Naive thymus-derived CD4-positive, alpha-beta T cell (primary cell): ENCODE measurements around the gene CBL. TPM values are rescaled to one million over a fixed set of nuclear protein-coding genes. Genes with fewer than 3 reads are reported as not detected.
A peak's percentile ranks its signal among the peaks of the same experiment; 100 is the strongest.

ENCODE experiments used
- ATAC-seq: fragments of 150-1000 bp; cut with Tn5 transposase; 2 replicates; pipeline ENCODE4 v1.10.0; 2021; ENCODE audit warnings: mild to moderate bottlenecking, moderate library complexity
- CTCF ChIA-PET: fragments of 350-600 bp; sonication (Branson Sonifier 250); formaldehyde crosslinking; loops from one replicate; lab custom pipeline; 2021; ENCODE audit warnings: antibody characterized with exemption; lab: Charles Lee
- POLR2A ChIA-PET: fragments of 350-600 bp; sonication (Branson Sonifier 250); formaldehyde crosslinking; loops from one replicate; lab custom pipeline; 2021; ENCODE audit warnings: antibody characterized with exemption, inconsistent platforms; lab: Charles Lee
- DNase-seq, 9 donors: peaks; one replicate each; pipeline versions ENCODE4 v3.0.0 to v3.0.0-alpha.2; 2020 to 2022; ENCODE audit warnings: mixed read lengths in 1 of 9
- H3K27ac ChIP-seq: one replicate; pipeline ENCODE4 v1.7.0; 2013; ENCODE audit warnings: mild to moderate bottlenecking, low read depth, low read length, moderate library complexity
- H3K27me3 ChIP-seq, 2 donors: one replicate each; pipeline ENCODE4 v1.7.0; 2013; ENCODE audit warnings: low read length in 2 of 2, mild to moderate bottlenecking in 2 of 2, moderate library complexity in 2 of 2; ENCODE audit not compliant: control insufficient read depth in 2 of 2, insufficient read depth in 2 of 2
- H3K36me3 ChIP-seq, 3 experiments: 1 replicate in 2 of 3; 2 replicates in 1 of 3; pipeline ENCODE4 v1.7.0; 2013; ENCODE audit warnings: low read length in 3 of 3, mild to moderate bottlenecking in 3 of 3, moderate library complexity in 1 of 3; ENCODE audit not compliant: insufficient read depth in 3 of 3, control insufficient read depth in 2 of 3
- H3K4me1 ChIP-seq, 2 donors: one replicate each; pipeline ENCODE4 v1.7.0; 2013; ENCODE audit warnings: low read length in 2 of 2, mild to moderate bottlenecking in 2 of 2, moderate library complexity in 1 of 2; ENCODE audit not compliant: control insufficient read depth in 2 of 2, insufficient read depth in 2 of 2
- H3K4me3 ChIP-seq: 2 replicates; pipeline ENCODE4 v1.7.0; 2013; ENCODE audit warnings: mild to moderate bottlenecking, low read length
- H3K9me3 ChIP-seq, 3 experiments: 1 replicate in 2 of 3; 2 replicates in 1 of 3; pipeline ENCODE4 v1.7.0; 2013; ENCODE audit warnings: low read length in 3 of 3; ENCODE audit not compliant: control insufficient read depth in 2 of 3
- H3K27ac Mint-ChIP-seq, 9 donors: one replicate each; pipeline ENCODE4 v1.8.0; 2020 to 2022; ENCODE audit warnings: mixed read lengths in 9 of 9, mild to moderate bottlenecking in 8 of 9, moderate library complexity in 5 of 9, inconsistent platforms in 2 of 9
- H3K27me3 Mint-ChIP-seq, 5 donors: one replicate each; pipeline ENCODE4 v1.8.0; 2021 to 2022; ENCODE audit warnings: mixed read lengths in 5 of 5, mild to moderate bottlenecking in 1 of 5
- H3K36me3 Mint-ChIP-seq, 5 donors: one replicate each; pipeline ENCODE4 v1.8.0; 2020 to 2022; ENCODE audit warnings: mixed read lengths in 5 of 5, mild to moderate bottlenecking in 3 of 5, inconsistent platforms in 1 of 5
- H3K4me1 Mint-ChIP-seq, 7 donors: one replicate each; pipeline ENCODE4 v1.8.0; 2020 to 2022; ENCODE audit warnings: mixed read lengths in 7 of 7, mild to moderate bottlenecking in 3 of 7, inconsistent platforms in 1 of 7
- H3K4me3 Mint-ChIP-seq, 10 donors: one replicate each; pipeline ENCODE4 v1.8.0; 2020 to 2022; ENCODE audit warnings: mild to moderate bottlenecking in 10 of 10, mixed read lengths in 10 of 10, moderate library complexity in 6 of 10, inconsistent platforms in 2 of 10
- H3K9me3 Mint-ChIP-seq, 11 donors: one replicate each; pipeline ENCODE4 v1.8.0; 2020 to 2022; ENCODE audit warnings: mixed read lengths in 11 of 11, mild to moderate bottlenecking in 4 of 11, inconsistent platforms in 1 of 11, moderate library complexity in 1 of 11
- intact Hi-C, 2 donors: fragments of 100-400 bp; cut with micrococcal nuclease; formaldehyde crosslinking; loops; one replicate each; pipeline ENCODE4 v1.15.1; 2023
- polyA plus RNA-seq, 2 donors: library from polyadenylated mRNA; unstranded; fragments of 300-500 nt; fragmentation: Illumina TruSeq; gene quantifications; one replicate each; pipeline ENCODE4 v1.2.3, GENCODE V29; 2021
- total RNA-seq, 6 experiments: library from RNA in 5 of 6; stranded (reverse) in 5 of 6; gene quantifications; 1 replicate in 5 of 6; 2 replicates in 1 of 6; pipeline ENCODE4 v1.2.3 and lab custom pipeline; 2021 to 2026

The CBL gene
- total and polyA plus RNA-seq, 7 experiments from 2014 or later, result 17.5 to 51.8 (median 39.8) TPM

DNA sequence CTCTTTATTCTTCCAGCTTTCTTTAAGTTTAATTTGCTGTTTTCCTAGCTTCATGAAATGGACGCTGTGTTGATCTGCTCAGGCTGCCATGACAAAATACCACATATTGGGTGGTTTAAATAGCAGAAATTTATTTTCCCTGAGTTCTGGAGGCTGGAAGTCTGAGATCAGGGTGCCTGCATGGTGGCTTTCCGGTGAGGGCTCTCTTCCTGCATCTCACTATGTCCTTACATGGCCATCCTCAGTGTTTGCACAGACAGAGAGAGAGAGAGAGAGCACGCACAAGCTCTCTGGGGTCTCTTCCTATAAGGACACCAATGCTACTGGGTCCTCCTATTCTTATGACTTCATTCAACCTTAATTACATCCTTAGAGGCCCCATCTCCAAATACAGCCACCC lies 82.1 kb downstream of the CBL start:
- H3K4me3 Mint-ChIP-seq, result no peak overlapping the region
- Histone ChIP-seq H3K4me3 (no peak overlapping the region), H3K36me3 (peaks cover 0 to 30% (median 11%) of the 10 kb centered on the region in 3 experiments), H3K9me3 (peaks cover 0 to 3% (median 0%) of the 10 kb centered on the region in 3 experiments), H3K27me3 (no peaks in the 10 kb centered on the region), H3K27ac (no peak overlapping the region), H3K4me1 (peaks cover 0 to 6% of the 10 kb centered on the region in 2 donors)
- intact Hi-C loops, result no loop called here
- peaks cover 7 to 23% (median 15%) of the 10 kb centered on the region in 7 donors for H3K4me1 Mint-ChIP-seq
- H3K9me3 Mint-ChIP-seq, result peaks cover 0 to 3% (median 0%) of the 10 kb centered on the region in 11 donors
- no peaks in the 10 kb centered on the region for H3K27me3 Mint-ChIP-seq
- CTCF ChIA-PET, result interaction anchor here (0.6 to 1.3 kb wide), 3 partner anchors 25 to 121 kb away, joined by 3 to 5 read pairs (median 4); partner anchors contain the start of gene CBL
- peaks cover 3 to 46% (median 30%) of the 10 kb centered on the region in 5 donors for H3K36me3 Mint-ChIP-seq
- peak overlapping the region in 1 of 9 donors; percentile 28 for H3K27ac Mint-ChIP-seq
- ATAC-seq, result no peak
- POLR2A ChIA-PET, result interaction anchor here (1.0 to 1.8 kb wide), 4 partner anchors 10 to 83 kb away, joined by 4 to 7 read pairs (median 5); partner anchors contain the start of gene CBL
- no peak for DNase-seq

DNA sequence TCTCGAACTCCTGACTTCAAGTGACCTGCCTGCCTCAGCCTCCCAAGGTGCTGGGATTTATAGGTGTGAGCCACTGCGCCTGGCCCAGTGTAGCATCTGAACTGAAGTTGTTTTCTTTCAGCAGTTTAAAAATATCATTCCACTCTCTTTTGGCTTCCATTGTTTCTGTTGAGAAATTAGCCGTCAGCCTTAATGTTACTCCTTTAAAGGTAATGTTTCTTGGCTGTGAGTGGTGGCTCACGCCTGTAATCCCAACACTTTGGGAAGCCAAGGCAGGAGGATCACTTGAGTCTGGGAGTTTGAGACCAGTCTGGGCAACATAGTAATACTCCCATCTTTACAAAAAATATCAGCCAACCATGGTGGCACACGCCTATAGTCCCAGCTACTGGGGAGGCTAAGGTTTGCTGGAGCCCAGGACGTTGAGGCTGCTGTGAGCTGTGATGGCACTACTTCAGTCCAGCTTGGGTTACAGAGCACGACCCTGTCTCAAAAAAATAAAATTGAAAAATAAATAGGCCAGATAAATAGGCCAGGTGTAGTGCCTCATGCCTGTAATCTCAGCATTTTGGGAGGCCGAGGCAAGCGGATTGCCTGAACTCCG lies 84.9 kb downstream of the CBL start:
- ATAC-seq (no peak), DNase-seq (no peak)
- ChIA-PET CTCF (interaction anchor here (0.5 to 2.9 kb wide), 3 partner anchors 33 to 613 kb away, joined by 3 to 10 read pairs (median 5); partner anchors contain the start of gene CBL), POLR2A (interaction anchor here (0.5 to 1.5 kb wide), 4 partner anchors 12 to 271 kb away, joined by 3 to 5 read pairs (median 4); no protein-coding TSS in a partner anchor)
- Histone ChIP-seq H3K9me3 (peaks cover 0 to 3% (median 0%) of the 10 kb centered on the region in 3 experiments), H3K36me3 (peaks cover 6 to 25% (median 16%) of the 10 kb centered on the region in 3 experiments), H3K4me3 (no peak overlapping the region), H3K27ac (no peak overlapping the region), H3K4me1 (no peaks in the 10 kb centered on the region), H3K27me3 (no peaks in the 10 kb centered on the region)
- no peaks in the 10 kb centered on the region for H3K27me3 Mint-ChIP-seq
- peaks cover 3 to 44% (median 27%) of the 10 kb centered on the region in 5 donors for H3K36me3 Mint-ChIP-seq
- intact Hi-C loops, result no loop called here
- H3K4me1 Mint-ChIP-seq, result peaks cover 0 to 8% (median 3%) of the 10 kb centered on the region in 7 donors
- peaks cover 0 to 3% (median 0%) of the 10 kb centered on the region in 11 donors for H3K9me3 Mint-ChIP-seq
- H3K4me3 Mint-ChIP-seq, result no peak overlapping the region
- H3K27ac Mint-ChIP-seq, result no peak overlapping the region

DNA sequence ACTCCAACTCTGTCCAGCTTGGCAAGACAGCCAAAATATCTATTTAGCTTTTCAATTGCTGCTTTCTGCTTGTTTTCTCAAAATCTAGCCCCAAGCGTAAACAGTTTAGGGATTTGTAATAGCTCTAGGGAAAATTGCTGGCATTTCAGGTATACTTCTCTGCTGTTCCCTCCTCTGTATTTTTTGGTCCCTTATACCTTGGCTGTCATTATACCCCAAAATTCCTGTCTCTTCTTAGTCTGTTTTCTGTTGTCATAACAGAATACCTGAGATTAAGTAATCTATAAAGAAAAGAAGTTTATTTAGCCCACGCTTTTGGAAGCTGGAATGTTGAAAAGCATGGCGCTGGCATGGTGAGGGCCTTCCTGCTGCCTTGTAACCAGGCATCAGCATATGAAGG lies 87.3 kb downstream of the CBL start:
- ChIA-PET CTCF (interaction anchor here (0.5 to 2.0 kb wide), 3 partner anchors 14 to 56 kb away, joined by 3 to 5 read pairs (median 4); no protein-coding TSS in a partner anchor), POLR2A (interaction anchor here (1.0 kb wide), 1 partner anchor 9 kb away, joined by 3 read pairs; no protein-coding TSS in a partner anchor)
- no peak overlapping the region for H3K27ac ChIP-seq
- peaks cover 5 to 37% (median 25%) of the 10 kb centered on the region in 5 donors for H3K36me3 Mint-ChIP-seq
- peaks cover 12 to 30% (median 18%) of the 10 kb centered on the region in 3 experiments for H3K36me3 ChIP-seq
- no peaks in the 10 kb centered on the region for H3K4me1 ChIP-seq
- no peak overlapping the region for H3K4me3 Mint-ChIP-seq
- peaks cover 0 to 3% (median 0%) of the 10 kb centered on the region in 3 experiments for H3K9me3 ChIP-seq
- H3K9me3 Mint-ChIP-seq, result peaks cover 0 to 3% (median 0%) of the 10 kb centered on the region in 11 donors
- H3K27ac Mint-ChIP-seq, result no peak overlapping the region
- no peak overlapping the region for H3K4me3 ChIP-seq
- no peaks in the 10 kb centered on the region for H3K27me3 Mint-ChIP-seq
- ATAC-seq, result no peak
- intact Hi-C loops, result no loop called here
- no peaks in the 10 kb centered on the region for H3K4me1 Mint-ChIP-seq
- H3K27me3 ChIP-seq, result no peaks in the 10 kb centered on the region
- DNase-seq, result no peak

DNA sequence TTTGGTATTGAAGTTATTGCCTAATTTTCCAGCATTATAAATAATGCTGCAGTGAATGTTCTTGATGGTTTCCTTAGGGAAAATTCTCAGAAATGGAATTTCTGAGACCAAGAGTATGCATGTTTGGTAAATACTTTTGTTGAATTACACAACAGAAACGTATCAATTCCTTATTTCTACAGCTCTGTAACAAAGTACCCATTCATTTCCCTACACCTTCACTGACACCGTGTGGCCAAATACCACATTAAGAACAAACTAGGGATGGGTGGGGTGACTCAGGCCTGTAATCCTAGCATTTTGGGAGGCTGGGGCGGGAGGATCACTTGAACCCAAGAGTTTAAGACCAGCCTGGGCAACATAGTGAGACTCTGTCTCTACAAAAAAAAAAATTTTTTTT lies 89.0 kb downstream of the CBL start:
- DNase-seq, result no peak
- no peaks in the 10 kb centered on the region for H3K4me1 Mint-ChIP-seq
- H3K27ac ChIP-seq, result no peak overlapping the region
- CTCF ChIA-PET, result no interaction called here
- H3K27me3 Mint-ChIP-seq, result no peaks in the 10 kb centered on the region
- peak overlapping the region in 1 of 9 donors; percentile 36 for H3K27ac Mint-ChIP-seq
- intact Hi-C loops, result no loop called here
- POLR2A ChIA-PET, result no interaction called here
- H3K4me3 Mint-ChIP-seq, result no peak overlapping the region
- H3K36me3 ChIP-seq, result peaks cover 18 to 47% (median 34%) of the 10 kb centered on the region in 3 experiments
- H3K36me3 Mint-ChIP-seq, result peaks cover 6 to 47% (median 31%) of the 10 kb centered on the region in 5 donors
- ATAC-seq, result no peak
- H3K27me3 ChIP-seq, result no peaks in the 10 kb centered on the region
- peaks cover 0 to 3% (median 0%) of the 10 kb centered on the region in 3 experiments for H3K9me3 ChIP-seq
- peaks cover 0 to 3% (median 0%) of the 10 kb centered on the region in 11 donors for H3K9me3 Mint-ChIP-seq
- H3K4me3 ChIP-seq, result no peak overlapping the region
- no peaks in the 10 kb centered on the region for H3K4me1 ChIP-seq

DNA sequence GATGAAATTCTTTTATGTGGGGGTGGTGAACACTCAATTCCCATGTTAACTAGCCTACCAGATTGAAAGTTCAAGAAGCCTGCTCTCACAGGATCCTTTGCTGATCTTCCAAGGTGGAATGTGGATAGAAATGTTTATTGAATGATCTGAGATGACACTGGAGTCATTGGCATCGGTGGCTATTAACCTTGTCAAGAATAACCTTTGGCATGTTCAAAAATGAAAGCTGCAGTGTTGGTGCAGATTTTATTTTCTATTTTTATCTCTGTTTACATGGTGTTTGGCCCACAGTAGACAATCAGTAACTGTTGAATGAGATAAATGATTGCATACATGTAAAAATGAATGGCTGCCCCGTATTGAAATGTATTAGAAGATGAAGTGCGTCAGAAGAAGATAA lies 91.8 kb downstream of the CBL start:
- Histone ChIP-seq H3K4me1 (no peaks in the 10 kb centered on the region), H3K36me3 (peaks cover 27 to 65% (median 39%) of the 10 kb centered on the region in 3 experiments), H3K27ac (no peak overlapping the region), H3K9me3 (no peaks in the 10 kb centered on the region), H3K4me3 (no peak overlapping the region), H3K27me3 (no peaks in the 10 kb centered on the region)
- ChIA-PET POLR2A (interaction anchor here (0.6 to 1.2 kb wide), 3 partner anchors 18 to 108 kb away, joined by 3 to 4 read pairs (median 3); no protein-coding TSS in a partner anchor), CTCF (interaction anchor here (0.6 to 2.6 kb wide), 5 partner anchors 23 to 227 kb away, joined by 3 to 13 read pairs (median 3); no protein-coding TSS in a partner anchor)
- intact Hi-C loops, result no loop called here
- Mint-ChIP-seq H3K27me3 (no peaks in the 10 kb centered on the region), H3K4me3 (no peak overlapping the region), H3K27ac (peak overlapping the region in 3 of 9 donors; percentile 19 to 64 (median 28)), H3K9me3 (no peaks in the 10 kb centered on the region), H3K4me1 (peaks cover 0 to 16% (median 6%) of the 10 kb centered on the region in 7 donors), H3K36me3 (peaks cover 19 to 64% (median 29%) of the 10 kb centered on the region in 5 donors)
- ATAC-seq (no peak), DNase-seq (no peak)

DNA sequence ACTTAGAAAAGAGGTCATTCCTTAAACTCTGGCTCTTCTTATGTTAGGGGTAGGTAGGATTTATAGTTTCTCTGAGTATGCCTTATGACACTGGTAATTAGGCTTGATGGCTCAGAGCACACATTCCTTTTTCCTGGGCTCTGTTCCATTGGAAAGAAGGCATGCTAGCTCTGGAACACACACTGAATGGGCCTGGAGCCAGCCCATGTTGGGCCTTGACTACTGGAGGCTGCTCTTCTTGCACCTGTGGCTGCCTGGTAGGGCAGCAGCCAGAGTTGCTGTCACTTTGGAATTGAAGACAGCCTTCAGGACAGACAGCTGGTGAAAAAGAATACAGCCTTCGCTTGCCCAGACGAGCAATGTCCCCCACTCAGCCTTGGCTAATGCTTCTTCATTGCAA lies 92.6 kb downstream of the CBL start:
- no peak overlapping the region for H3K27ac ChIP-seq
- peaks cover 25 to 69% (median 34%) of the 10 kb centered on the region in 5 donors for H3K36me3 Mint-ChIP-seq
- H3K9me3 ChIP-seq, result no peaks in the 10 kb centered on the region
- intact Hi-C loops, result no loop called here
- H3K27me3 Mint-ChIP-seq, result no peaks in the 10 kb centered on the region
- peaks cover 27 to 72% (median 39%) of the 10 kb centered on the region in 3 experiments for H3K36me3 ChIP-seq
- no peaks in the 10 kb centered on the region for H3K9me3 Mint-ChIP-seq
- no peak for DNase-seq
- H3K4me1 Mint-ChIP-seq, result peaks cover 0 to 16% (median 6%) of the 10 kb centered on the region in 7 donors
- ChIA-PET CTCF (no interaction called here), POLR2A (interaction anchor here (1.0 to 3.0 kb wide), 3 partner anchors 10 to 22 kb away, joined by 3 to 9 read pairs (median 4); no protein-coding TSS in a partner anchor)
- H3K27ac Mint-ChIP-seq, result peak overlapping the region in 1 of 9 donors; percentile 18
- no peaks in the 10 kb centered on the region for H3K27me3 ChIP-seq
- no peak for ATAC-seq
- no peaks in the 10 kb centered on the region for H3K4me1 ChIP-seq
- no peak overlapping the region for H3K4me3 Mint-ChIP-seq
- H3K4me3 ChIP-seq, result no peak overlapping the region
